ENCODE results near the gene TOMM20L. TPM values are rescaled to one million over a fixed set of nuclear protein-coding genes. Genes with fewer than 3 reads are reported as not detected.

Gene TOMM20L
- polyA plus RNA-seq, 3 donors: 0.33 TPM; not detected in 2

DNA sequence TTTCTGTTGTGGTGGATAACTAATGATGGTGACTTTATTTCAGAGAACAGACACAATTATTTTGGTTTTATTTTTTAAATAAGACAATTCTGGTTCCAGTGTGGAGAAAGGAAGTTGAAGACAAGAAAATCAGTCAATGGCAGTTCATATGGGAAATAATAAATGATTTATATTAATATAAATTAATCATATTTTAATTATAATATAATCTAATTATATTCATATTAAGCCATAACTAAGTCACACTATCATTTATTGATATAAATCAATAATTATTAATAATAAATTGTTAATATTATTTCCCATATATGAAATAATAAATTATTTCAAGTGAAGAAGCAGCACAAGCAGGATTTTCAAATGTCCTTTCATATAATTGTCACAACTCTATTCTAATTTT lies 2.8 kb downstream of the TOMM20L start:
- H3K4me2 ChIP-seq (replicated peaks; ENCODE audit: extremely low read depth, low read length, poor library complexity, severe bottlenecking): no peak overlapping the region
- TF ChIP-seq, protein P1, sequence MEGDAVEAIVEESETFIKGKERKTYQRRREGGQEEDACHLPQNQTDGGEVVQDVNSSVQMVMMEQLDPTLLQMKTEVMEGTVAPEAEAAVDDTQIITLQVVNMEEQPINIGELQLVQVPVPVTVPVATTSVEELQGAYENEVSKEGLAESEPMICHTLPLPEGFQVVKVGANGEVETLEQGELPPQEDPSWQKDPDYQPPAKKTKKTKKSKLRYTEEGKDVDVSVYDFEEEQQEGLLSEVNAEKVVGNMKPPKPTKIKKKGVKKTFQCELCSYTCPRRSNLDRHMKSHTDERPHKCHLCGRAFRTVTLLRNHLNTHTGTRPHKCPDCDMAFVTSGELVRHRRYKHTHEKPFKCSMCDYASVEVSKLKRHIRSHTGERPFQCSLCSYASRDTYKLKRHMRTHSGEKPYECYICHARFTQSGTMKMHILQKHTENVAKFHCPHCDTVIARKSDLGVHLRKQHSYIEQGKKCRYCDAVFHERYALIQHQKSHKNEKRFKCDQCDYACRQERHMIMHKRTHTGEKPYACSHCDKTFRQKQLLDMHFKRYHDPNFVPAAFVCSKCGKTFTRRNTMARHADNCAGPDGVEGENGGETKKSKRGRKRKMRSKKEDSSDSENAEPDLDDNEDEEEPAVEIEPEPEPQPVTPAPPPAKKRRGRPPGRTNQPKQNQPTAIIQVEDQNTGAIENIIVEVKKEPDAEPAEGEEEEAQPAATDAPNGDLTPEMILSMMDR (IDR thresholded peaks at IDR 0.05): no peak
- no peaks in the 10 kb centered on the region for H3K79me2 ChIP-seq (ENCODE audit: insufficient read depth, low read length)
- Mint-ChIP-seq H3K27me3 (ENCODE audit: low read depth in 3 of 3) (peaks cover 0 to 7% (median 2%) of the 10 kb centered on the region in 3 donors), H3K36me3 (peaks cover 2 to 6% of the 10 kb centered on the region in 2 donors), H3K27ac (no peak overlapping the region), H3K4me3 (no peak overlapping the region), H3K9me3 (no peaks in the 10 kb centered on the region), H3K4me1 (peaks cover 11% of the 10 kb centered on the region)
- no peak overlapping the region for H3K9ac ChIP-seq (ENCODE audit: insufficient read depth, low read length, poor library complexity, severe bottlenecking)
- no peaks in the 10 kb centered on the region for H3K36me3 ChIP-seq (replicated peaks in 1 of 2; ENCODE audit: control insufficient read depth in 1 of 2, insufficient read depth in 2 of 2, low read length in 2 of 2)
- no peak overlapping the region for H2AFZ ChIP-seq (ENCODE audit: insufficient read depth, low read depth, low read length, poor library complexity, severe bottlenecking)
- peaks cover 12 to 18% of the 10 kb centered on the region in 2 donors for H3K4me1 ChIP-seq (ENCODE audit: control insufficient read depth in 1 of 2, insufficient read depth in 2 of 2, low read length in 2 of 2)
- H3K4me3 ChIP-seq (replicated peaks in 1 of 3; ENCODE audit: low read depth in 2 of 3, low read length in 3 of 3): no peak overlapping the region
- no peaks in the 10 kb centered on the region for H4K20me1 ChIP-seq (ENCODE audit: insufficient read depth, low read length)
- intact Hi-C loops (cut with micrococcal nuclease): no loop called here
- no peak overlapping the region for H3K27ac ChIP-seq (ENCODE audit: low read depth in 1 of 2, low read length in 2 of 2)
- no peaks in the 10 kb centered on the region for H3K9me3 ChIP-seq (replicated peaks in 1 of 2; ENCODE audit: control insufficient read depth in 1 of 2, insufficient read depth in 1 of 2, low read length in 2 of 2)
- no peak for DNase-seq
- H3K27me3 ChIP-seq (ENCODE audit: control insufficient read depth in 2 of 2, insufficient read depth in 2 of 2, low read length in 2 of 2): no peaks in the 10 kb centered on the region

DNA sequence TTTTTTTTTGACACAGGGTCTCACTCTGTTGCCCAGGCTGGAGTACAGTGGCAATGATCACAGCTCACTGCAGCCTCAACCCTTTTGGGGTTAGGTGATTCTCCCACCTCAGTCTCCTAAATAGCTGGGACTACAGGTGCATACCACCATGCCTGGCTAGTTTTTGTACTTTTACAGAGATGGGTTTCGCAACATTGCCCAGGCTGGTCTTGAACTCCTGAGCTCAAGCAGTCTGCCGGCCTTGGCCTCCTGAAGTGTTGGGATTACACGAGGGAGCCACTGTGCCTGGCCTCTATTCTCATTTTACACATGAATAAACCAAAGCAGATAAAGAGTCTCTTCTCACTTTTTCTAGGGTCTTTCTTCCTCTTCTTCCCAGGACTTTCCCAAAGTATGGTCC lies 3.2 kb downstream of the TOMM20L start:
- Mint-ChIP-seq H3K36me3 (peaks cover 2 to 6% of the 10 kb centered on the region in 2 donors), H3K4me3 (no peak overlapping the region), H3K27me3 (ENCODE audit: low read depth in 3 of 3) (peaks cover 0 to 7% (median 2%) of the 10 kb centered on the region in 3 donors), H3K4me1 (peaks cover 11% of the 10 kb centered on the region), H3K9me3 (no peaks in the 10 kb centered on the region), H3K27ac (no peak overlapping the region)
- no peak overlapping the region for H3K27ac ChIP-seq (ENCODE audit: low read depth in 1 of 2, low read length in 2 of 2)
- WGBS (ENCODE audit: insufficient coverage): 100% methylated on average over 1 of the region's 3 CpGs
- intact Hi-C loops (cut with micrococcal nuclease): no loop called here
- no peak overlapping the region for H3K4me2 ChIP-seq (replicated peaks; ENCODE audit: extremely low read depth, low read length, poor library complexity, severe bottlenecking)
- no peaks in the 10 kb centered on the region for H4K20me1 ChIP-seq (ENCODE audit: insufficient read depth, low read length)
- no peak overlapping the region for H3K9ac ChIP-seq (ENCODE audit: insufficient read depth, low read length, poor library complexity, severe bottlenecking)
- TF ChIP-seq, protein P1 (IDR thresholded peaks at IDR 0.05): no peak
- H3K4me3 ChIP-seq (replicated peaks in 1 of 3; ENCODE audit: low read depth in 2 of 3, low read length in 3 of 3): no peak overlapping the region
- no peaks in the 10 kb centered on the region for H3K27me3 ChIP-seq (ENCODE audit: control insufficient read depth in 2 of 2, insufficient read depth in 2 of 2, low read length in 2 of 2)
- H3K9me3 ChIP-seq (replicated peaks in 1 of 2; ENCODE audit: control insufficient read depth in 1 of 2, insufficient read depth in 1 of 2, low read length in 2 of 2): no peaks in the 10 kb centered on the region
- H3K79me2 ChIP-seq (ENCODE audit: insufficient read depth, low read length): no peaks in the 10 kb centered on the region
- no peak overlapping the region for H2AFZ ChIP-seq (ENCODE audit: insufficient read depth, low read depth, low read length, poor library complexity, severe bottlenecking)
- peaks cover 12 to 18% of the 10 kb centered on the region in 2 donors for H3K4me1 ChIP-seq (ENCODE audit: control insufficient read depth in 1 of 2, insufficient read depth in 2 of 2, low read length in 2 of 2)
- H3K36me3 ChIP-seq (replicated peaks in 1 of 2; ENCODE audit: control insufficient read depth in 1 of 2, insufficient read depth in 2 of 2, low read length in 2 of 2): no peaks in the 10 kb centered on the region
- no peak for DNase-seq

Data from CD14-positive monocyte (primary cell).